A673 (cell line): ENCODE data around the gene CPEB1. TPM values are rescaled to one million over a fixed set of nuclear protein-coding genes. Genes with fewer than 3 reads are reported as not detected.

Experiments
- BruUV-seq: library from RNA; stranded (reverse); fragments of 400-500 nt; replicated peaks from 2 replicates; lab custom pipeline; 2021; lab: Mats Ljungman, UMichigan
- CTCF ChIA-PET: fragments of 300-600 bp; sonication (Branson Sonifier 250); formaldehyde crosslinking; loops from one replicate; lab custom pipeline; 2022; ENCODE audit warnings: antibody characterized with exemption; lab: Charles Lee
- POLR2A ChIA-PET: fragments of 300-600 bp; sonication (Branson Sonifier 250); formaldehyde crosslinking; loops from one replicate; lab custom pipeline; 2022; ENCODE audit warnings: antibody characterized with exemption; ENCODE audit not compliant: low non-redundant PET; lab: Charles Lee
- DNase-seq: peaks from one replicate; pipeline ENCODE4 v3.0.0-alpha.2; 2015; ENCODE audit warnings: low spot score
- H3K27ac ChIP-seq: fragments of 200-600 bp; sonication (generic); 2 replicates; pipeline ENCODE4 v1.5.1; 2016; ENCODE audit warnings: mixed run types, low read depth, mild to moderate bottlenecking, mixed read lengths, antibody characterized with exemption, low read length; ENCODE audit not compliant: poor library complexity, severe bottlenecking
- H3K27me3 ChIP-seq: fragments of 200-600 bp; sonication (generic); replicated peaks from 2 replicates; pipeline ENCODE4 v1.6.1; 2017; ENCODE audit warnings: mixed run types, low read depth, mild to moderate bottlenecking, mixed read lengths, antibody characterized with exemption, low read length; ENCODE audit not compliant: insufficient read depth, poor library complexity
- H3K36me3 ChIP-seq: fragments of 200-600 bp; sonication (generic); 2 replicates; pipeline ENCODE4 v1.6.1; 2016; ENCODE audit warnings: mixed run types, mild to moderate bottlenecking, mixed read lengths, antibody characterized with exemption, low read length; ENCODE audit not compliant: insufficient read depth, poor library complexity, severe bottlenecking
- H3K4me1 ChIP-seq: fragments of 200-600 bp; sonication (generic); 2 replicates; pipeline ENCODE4 v1.6.1; 2017; ENCODE audit warnings: mixed run types, mild to moderate bottlenecking, mixed read lengths, antibody characterized with exemption, low read length; ENCODE audit not compliant: insufficient read depth, poor library complexity, severe bottlenecking
- H3K4me3 ChIP-seq: fragments of 200-600 bp; sonication (generic); 2 replicates; pipeline ENCODE4 v1.5.1; 2016; ENCODE audit warnings: low read depth, mixed run types, mild to moderate bottlenecking, mixed read lengths, low read length; ENCODE audit not compliant: poor library complexity, severe bottlenecking
- H3K9me3 ChIP-seq: fragments of 200-600 bp; sonication (generic); 2 replicates; pipeline ENCODE4 v1.6.1; 2016; ENCODE audit warnings: mixed run types, low read depth, mild to moderate bottlenecking, mixed read lengths, antibody characterized with exemption, low read length; ENCODE audit not compliant: poor library complexity, severe bottlenecking
- CTCF ChIP-seq: fragments of 300-800, 200-600 bp; sonication (generic); conservative IDR thresholded peaks from 2 replicates; pipeline ENCODE4 v1.5.1; 2017; ENCODE audit warnings: low read depth, mild to moderate bottlenecking, antibody characterized with exemption, low read length, moderate library complexity, mixed read lengths
- EZH2 ChIP-seq: fragments of 200-600 bp; sonication (generic); IDR thresholded peaks from 2 replicates; pipeline ENCODE4 v1.6.1; 2017; ENCODE audit warnings: borderline replicate concordance, low read depth, mild to moderate bottlenecking, mixed read lengths, antibody characterized with exemption, low read length; ENCODE audit not compliant: poor library complexity, severe bottlenecking
- intact Hi-C: fragments of 100-400 bp; cut with micrococcal nuclease; formaldehyde crosslinking; loops from one replicate; pipeline ENCODE4 v1.10.0; 2022; ENCODE audit not compliant: unreplicated experiment
- total RNA-seq: library from RNA; stranded (reverse); gene quantifications from 2 replicates; pipeline ENCODE4 v1.2.3, GENCODE V29; 2021

Gene CPEB1
- total RNA-seq, 1 experiment from 2014 or later, result not detected

DNA sequence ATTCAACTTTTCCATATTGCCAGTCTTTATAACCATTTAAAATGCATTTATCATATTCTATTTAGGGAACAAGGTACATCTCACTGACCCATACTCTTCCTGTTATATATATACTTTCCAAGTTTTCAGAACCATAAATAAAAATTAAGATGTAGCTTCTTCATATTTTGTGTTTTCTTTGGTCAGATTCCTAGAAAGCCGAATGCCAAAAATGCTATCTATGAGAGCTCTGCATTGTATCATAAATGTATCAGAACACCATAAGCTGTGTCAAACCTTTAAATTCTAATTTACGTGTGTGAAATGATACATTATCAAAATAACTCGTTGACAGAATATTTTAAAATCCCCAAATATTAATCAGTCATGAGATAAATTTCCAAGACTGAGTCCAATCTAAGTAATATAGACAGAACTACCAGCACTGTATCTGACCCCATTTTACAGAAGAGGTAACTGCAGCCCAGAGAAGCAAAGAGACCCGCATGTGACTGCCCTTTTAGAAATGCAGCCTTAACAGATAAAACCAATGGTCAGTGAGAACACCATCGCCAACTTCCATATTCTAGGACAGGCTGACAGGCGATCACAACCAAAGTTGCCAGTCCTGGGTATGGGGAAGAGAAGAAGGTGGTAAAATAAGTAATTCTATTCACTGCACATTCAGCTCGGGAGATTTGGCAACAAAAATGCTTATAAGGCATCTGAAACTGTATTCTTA lies 90.7 kb downstream of the CPEB1 start:
- H3K9me3 ChIP-seq, result no peaks in the 10 kb centered on the region
- H3K27ac ChIP-seq, result no peak overlapping the region
- POLR2A ChIA-PET, result no interaction called here
- BruUV-seq, result no TSS peak
- H3K4me3 ChIP-seq, result no peak overlapping the region
- no peaks in the 10 kb centered on the region for H3K36me3 ChIP-seq
- H3K27me3 ChIP-seq, result peaks cover 35% of the 10 kb centered on the region
- TF ChIP-seq CTCF, result no peak
- DNase-seq, result no peak
- intact Hi-C loops, result no loop called here
- CTCF ChIA-PET, result no interaction called here
- H3K4me1 ChIP-seq, result no peaks in the 10 kb centered on the region

GRCh38 chr15:82554849-82555248 lies 92.3 kb downstream of the CPEB1 start:
- no peaks in the 10 kb centered on the region for H3K36me3 ChIP-seq
- POLR2A ChIA-PET, result no interaction called here
- CTCF ChIA-PET, result no interaction called here
- no peaks in the 10 kb centered on the region for H3K9me3 ChIP-seq
- intact Hi-C loops, result no loop called here
- no peak for DNase-seq
- H3K4me3 ChIP-seq, result no peak overlapping the region
- BruUV-seq, result no TSS peak
- TF ChIP-seq CTCF, result no peak
- TF ChIP-seq EZH2, result no peak
- no peaks in the 10 kb centered on the region for H3K4me1 ChIP-seq
- H3K27ac ChIP-seq, result no peak overlapping the region
- H3K27me3 ChIP-seq, result peaks cover 48% of the 10 kb centered on the region

DNA sequence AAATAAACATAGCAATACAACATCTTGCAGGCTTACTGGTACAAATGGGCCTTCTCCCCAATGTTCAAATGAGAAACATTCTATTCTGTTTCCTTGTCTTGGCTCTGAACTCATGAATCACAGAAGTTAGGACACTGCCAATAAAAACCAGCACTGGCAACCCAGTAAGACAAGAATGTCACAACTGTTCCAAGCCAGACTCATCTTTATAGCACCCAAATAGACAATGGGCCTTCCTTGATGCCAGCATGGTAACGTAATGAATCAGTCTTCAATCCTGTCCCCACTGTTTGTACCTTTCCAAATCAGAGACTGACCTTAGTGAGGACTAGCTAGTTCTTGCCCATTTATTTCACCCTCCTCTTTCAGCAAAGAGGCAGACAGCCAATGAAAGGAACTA lies 92.8 kb downstream of the CPEB1 start:
- Histone ChIP-seq H3K27me3 (peaks cover 48% of the 10 kb centered on the region), H3K36me3 (no peaks in the 10 kb centered on the region), H3K4me3 (no peak overlapping the region), H3K9me3 (no peaks in the 10 kb centered on the region), H3K27ac (no peak overlapping the region), H3K4me1 (no peaks in the 10 kb centered on the region)
- POLR2A ChIA-PET, result no interaction called here
- no TSS peak for BruUV-seq
- no peak for TF ChIP-seq EZH2
- no peak for TF ChIP-seq CTCF
- CTCF ChIA-PET, result no interaction called here
- intact Hi-C loops, result no loop called here
- no peak for DNase-seq
